HCT116 (cell line): Measurements from ENCODE around the gene YDJC. TPM values are rescaled to one million over a fixed set of nuclear protein-coding genes. Genes with fewer than 3 reads are reported as not detected.

ENCODE experiments used
- ATAC-seq: fragments of 200-7000 bp; cut with Tn5 transposase; 2 replicates; pipeline ENCODE4 v1.9.1; 2020; ENCODE audit warnings: mild to moderate bottlenecking, moderate library complexity
- BruUV-seq: library from RNA; stranded (reverse); fragments of 400-500 nt; replicated peaks from 2 replicates; lab custom pipeline; 2021; lab: Mats Ljungman, UMichigan
- CTCF ChIA-PET: fragments of 300-600 bp; sonication (Branson Sonifier 250); formaldehyde crosslinking; loops from one replicate; lab custom pipeline; 2021; ENCODE audit warnings: antibody characterized with exemption; lab: Charles Lee
- POLR2A ChIA-PET: fragments of 300-600, 350-600 bp; sonication (Branson Sonifier 250); formaldehyde crosslinking; loops from one replicate; lab custom pipeline; 2021; ENCODE audit warnings: antibody characterized with exemption; lab: Charles Lee
- RAD21 ChIA-PET, 2 experiments: fragments of 300-600 bp; sonication (Branson Sonifier 250); formaldehyde crosslinking; loops; one replicate each; lab custom pipeline; 2023; ENCODE audit warnings: low total read pairs in 2 of 2; ENCODE audit not compliant: uncharacterized antibody in 2 of 2, unreplicated experiment in 2 of 2, low non-redundant PET in 1 of 2; lab: Charles Lee
- DNase-seq: peaks from one replicate; pipeline ENCODE4 v3.0.0-alpha.2; 2010; ENCODE audit warnings: low read depth, low spot score
- H2AFZ ChIP-seq: fragments of 200-600 bp; shearing (Covaris generic), sonication (generic); 2 replicates; pipeline ENCODE4 v1.6.1; 2017; ENCODE audit warnings: low read depth, mixed run types, mixed read lengths, antibody characterized with exemption, low read length; ENCODE audit not compliant: poor library complexity, severe bottlenecking
- H3K27ac ChIP-seq: 2 replicates; pipeline ENCODE4 v1.5.1; 2012; ENCODE audit warnings: low read depth, low read length
- H3K27me3 ChIP-seq: fragments of 200-600 bp; sonication (generic); 2 replicates; pipeline ENCODE4 v1.6.1; 2016; ENCODE audit warnings: mixed run types, low read length, mixed read lengths; ENCODE audit not compliant: insufficient read depth
- H3K36me3 ChIP-seq, 2 experiments: fragments of 200-500 bp in 1 of 2; fragments of 200-600 bp in 1 of 2; sonication (Bioruptor generic) in 1 of 2; sonication (generic) in 1 of 2; 2 replicates each; pipeline versions ENCODE4 v1.5.1 to v1.6.1; 2014 to 2016; ENCODE audit warnings: low read length in 2 of 2, inconsistent platforms in 1 of 2, mixed read lengths in 1 of 2, mixed run types in 1 of 2; ENCODE audit not compliant: insufficient read depth in 2 of 2, control insufficient read depth in 1 of 2
- H3K4me1 ChIP-seq, 2 experiments: fragments of 200-600 bp in 1 of 2; sonication (generic) in 1 of 2; 2 replicates each; pipeline versions ENCODE4 v1.5.1 to v1.6.1; 2012 to 2017; ENCODE audit warnings: low read length in 2 of 2, inconsistent platforms in 1 of 2, mild to moderate bottlenecking in 1 of 2, mixed read lengths in 1 of 2, mixed run types in 1 of 2, moderate library complexity in 1 of 2; ENCODE audit not compliant: insufficient read depth in 2 of 2, control insufficient read depth in 1 of 2
- H3K4me2 ChIP-seq: fragments of 200-600 bp; sonication (generic); 2 replicates; pipeline ENCODE4 v1.6.1; 2017; ENCODE audit warnings: mixed run types, low read length, mixed read lengths
- H3K4me3 ChIP-seq, 2 experiments: fragments of 200-600 bp in 1 of 2; sonication (generic) in 1 of 2; replicated peaks in 1 of 2; 2 replicates each; pipeline ENCODE4 v1.5.1; 2011 to 2016; ENCODE audit warnings: low read length in 2 of 2, control low read depth in 1 of 2, low read depth in 1 of 2, mild to moderate bottlenecking in 1 of 2, mixed read lengths in 1 of 2, mixed run types in 1 of 2
- H3K79me2 ChIP-seq: fragments of 200-600 bp; sonication (generic); 2 replicates; pipeline ENCODE4 v1.6.1; 2017; ENCODE audit warnings: mild to moderate bottlenecking, mixed run types, low read length, moderate library complexity, mixed read lengths; ENCODE audit not compliant: insufficient read depth
- H3K9ac ChIP-seq: fragments of 200-600 bp; sonication (generic); 2 replicates; pipeline ENCODE4 v1.6.1; 2016; ENCODE audit warnings: low read length, mixed read lengths
- H3K9me2 ChIP-seq: fragments of 200-600 bp; sonication (generic), shearing (Covaris generic); 2 replicates; pipeline ENCODE4 v1.6.1; 2017; ENCODE audit warnings: mixed run types, mild to moderate bottlenecking, moderate library complexity; ENCODE audit not compliant: insufficient read depth
- H3K9me3 ChIP-seq, 2 experiments: fragments of 200-500 bp in 1 of 2; fragments of 200-600 bp in 1 of 2; sonication (Bioruptor generic) in 1 of 2; sonication (generic) in 1 of 2; 2 replicates each; pipeline ENCODE4 v1.6.1; 2014 to 2017; ENCODE audit warnings: low read length in 2 of 2, mixed read lengths in 2 of 2, inconsistent platforms in 1 of 2, low read depth in 1 of 2, mild to moderate bottlenecking in 1 of 2, mixed run types in 1 of 2, moderate library complexity in 1 of 2; ENCODE audit not compliant: control insufficient read depth in 1 of 2, insufficient read depth in 1 of 2
- H4K20me1 ChIP-seq: fragments of 200-600 bp; sonication (generic), shearing (Covaris generic); 2 replicates; pipeline ENCODE4 v1.6.1; 2017; ENCODE audit warnings: mixed run types, mild to moderate bottlenecking, moderate library complexity; ENCODE audit not compliant: insufficient read depth
- CTCF ChIP-seq, 3 experiments: fragments of 200-600 bp in 1 of 3; sonication (generic) in 1 of 3; IDR thresholded peaks in 2 of 3; conservative IDR thresholded peaks in 1 of 3; 2 replicates each; pipeline ENCODE4 v1.5.1; 2012 to 2017; ENCODE audit warnings: low read depth in 2 of 3, low read length in 2 of 3, antibody characterized with exemption in 1 of 3, borderline replicate concordance in 1 of 3, control low read depth in 1 of 3, mild to moderate bottlenecking in 1 of 3, mixed read lengths in 1 of 3, mixed run types in 1 of 3, moderate library complexity in 1 of 3; ENCODE audit not compliant: insufficient read depth in 1 of 3
- EGR1 ChIP-seq: IDR thresholded peaks from 2 replicates; pipeline ENCODE4 v1.6.1; 2012; ENCODE audit warnings: low read depth
- ELF1 ChIP-seq: IDR thresholded peaks from 2 replicates; pipeline ENCODE4 v1.6.1; 2012; ENCODE audit warnings: low read depth, borderline replicate concordance
- EZH2 ChIP-seq: fragments of 200-600 bp; sonication (generic); IDR thresholded peaks from 2 replicates; pipeline ENCODE4 v1.6.1; 2017; ENCODE audit warnings: antibody characterized with exemption, mixed run types
- MAX ChIP-seq: IDR thresholded peaks from 2 replicates; pipeline ENCODE4 v1.6.1; 2012
- POLR2A ChIP-seq: IDR thresholded peaks from 2 replicates; pipeline ENCODE4 v1.7.0; 2011; ENCODE audit warnings: borderline replicate concordance; ENCODE audit not compliant: insufficient read depth, insufficient read length; ENCODE audit errors: extremely low read depth
- POLR2AphosphoS5 ChIP-seq: IDR thresholded peaks from 2 replicates; pipeline ENCODE4 v1.6.1; 2011; ENCODE audit warnings: mild to moderate bottlenecking, low read depth, low read length, moderate library complexity
- SP1 ChIP-seq: IDR thresholded peaks from 2 replicates; pipeline ENCODE4 v1.6.1; 2012; ENCODE audit warnings: low read depth
- TCF7L2 ChIP-seq: IDR thresholded peaks from 2 replicates; pipeline ENCODE4 v1.7.0; 2011; ENCODE audit warnings: borderline replicate concordance, inconsistent platforms; ENCODE audit not compliant: insufficient read depth, insufficient read length; ENCODE audit errors: extremely low read depth
- YY1 ChIP-seq: IDR thresholded peaks from 2 replicates; pipeline ENCODE4 v1.6.1; 2011; ENCODE audit warnings: low read length, low read depth, moderate library complexity, mild to moderate bottlenecking; ENCODE audit not compliant: insufficient replicate concordance; ENCODE audit errors: extremely low read depth
- intact Hi-C: fragments of 100-400 bp; cut with micrococcal nuclease; formaldehyde crosslinking; loops from 2 replicates; pipeline ENCODE4 v1.10.0; 2022
- total RNA-seq: library from RNA; stranded (reverse); gene quantifications from one replicate; pipeline ENCODE4 v1.2.1, GENCODE V29; 2021; ENCODE audit not compliant: unreplicated experiment

YDJC gene
- total RNA-seq, 1 experiment from 2014 or later, result 78.3 TPM

- Histone ChIP-seq H3K4me3 (peak overlapping the region; percentile 94 to 99), H3K4me2 (peak overlapping the region; percentile 72), H3K27me3 (no peaks in the 10 kb centered on the region), H3K9me3 (no peaks in the 10 kb centered on the region), H4K20me1 (no peaks in the 10 kb centered on the region), H3K79me2 (peaks cover 32% of the 10 kb centered on the region), H3K9me2 (no peaks in the 10 kb centered on the region), H3K4me1 (peaks cover 9 to 17% of the 10 kb centered on the region in 2 experiments; a peak in 3 of 4 replicates), H3K27ac (peak overlapping the region; percentile 81), H2AFZ (peak overlapping the region; percentile 82), H3K36me3 (peaks cover 0 to 1% of the 10 kb centered on the region in 2 experiments; a peak in 2 of 4 replicates), H3K9ac (peak overlapping the region; percentile 88)
- intact Hi-C loops, result no loop called here
- TF ChIP-seq POLR2A (no peak), ELF1 (no peak), EGR1 (no peak), YY1 (no peak), POLR2AphosphoS5 (no peak), TCF7L2 (no peak), CTCF (IDR thresholded peaks at IDR 0.05 in 2 of 3, conservative IDR thresholded peaks at IDR 0.05 in 1 of 3; ENCODE audit: borderline replicate concordance in 1 of 3, insufficient read depth in 1 of 3, low read depth in 2 of 3, low read length in 2 of 3) (no peak), EZH2 (no peak), MAX (no peak), SP1 (no peak)
- no TSS peak for BruUV-seq
- no peak for ATAC-seq
- CTCF ChIA-PET, result interaction anchor here (1.0 to 1.2 kb wide), 2 partner anchors 19 to 22 kb away, joined by 3 to 4 read pairs; no protein-coding TSS in a partner anchor
- POLR2A ChIA-PET, result interaction anchor here (0.7 to 1.4 kb wide), 4 partner anchors 7 to 71 kb away, joined by 3 to 6 read pairs (median 3); partner anchors contain the start of gene SDF2L1
- no peak for DNase-seq
- RAD21 ChIA-PET, result no interaction called here
Observed at GRCh38 chr22:21665047-21665851, 35.4 kb upstream of the YDJC start.
